Stimulated activated naive CD4-positive, alpha-beta T cell (primary cell): ENCODE data around the gene XXYLT1.

Source experiments
- DNase-seq, 6 experiments: peaks; one replicate each; lab custom pipeline; 2025; lab: John Stamatoyannopoulos, UW

Gene XXYLT1

GRCh38 chr3:195077611-195078540, 193.1 kb downstream of the XXYLT1 start:
- no peak for DNase-seq

GRCh38 chr3:195076981-195077610, 193.9 kb downstream of the XXYLT1 start:
- DNase-seq: no peak

- no peak for DNase-seq
Measured at GRCh38 chr3:195075941-195076875, 194.8 kb downstream of the XXYLT1 start.

- no peak for DNase-seq
Measured at GRCh38 chr3:195075199-195075940, 195.6 kb downstream of the XXYLT1 start.

DNA sequence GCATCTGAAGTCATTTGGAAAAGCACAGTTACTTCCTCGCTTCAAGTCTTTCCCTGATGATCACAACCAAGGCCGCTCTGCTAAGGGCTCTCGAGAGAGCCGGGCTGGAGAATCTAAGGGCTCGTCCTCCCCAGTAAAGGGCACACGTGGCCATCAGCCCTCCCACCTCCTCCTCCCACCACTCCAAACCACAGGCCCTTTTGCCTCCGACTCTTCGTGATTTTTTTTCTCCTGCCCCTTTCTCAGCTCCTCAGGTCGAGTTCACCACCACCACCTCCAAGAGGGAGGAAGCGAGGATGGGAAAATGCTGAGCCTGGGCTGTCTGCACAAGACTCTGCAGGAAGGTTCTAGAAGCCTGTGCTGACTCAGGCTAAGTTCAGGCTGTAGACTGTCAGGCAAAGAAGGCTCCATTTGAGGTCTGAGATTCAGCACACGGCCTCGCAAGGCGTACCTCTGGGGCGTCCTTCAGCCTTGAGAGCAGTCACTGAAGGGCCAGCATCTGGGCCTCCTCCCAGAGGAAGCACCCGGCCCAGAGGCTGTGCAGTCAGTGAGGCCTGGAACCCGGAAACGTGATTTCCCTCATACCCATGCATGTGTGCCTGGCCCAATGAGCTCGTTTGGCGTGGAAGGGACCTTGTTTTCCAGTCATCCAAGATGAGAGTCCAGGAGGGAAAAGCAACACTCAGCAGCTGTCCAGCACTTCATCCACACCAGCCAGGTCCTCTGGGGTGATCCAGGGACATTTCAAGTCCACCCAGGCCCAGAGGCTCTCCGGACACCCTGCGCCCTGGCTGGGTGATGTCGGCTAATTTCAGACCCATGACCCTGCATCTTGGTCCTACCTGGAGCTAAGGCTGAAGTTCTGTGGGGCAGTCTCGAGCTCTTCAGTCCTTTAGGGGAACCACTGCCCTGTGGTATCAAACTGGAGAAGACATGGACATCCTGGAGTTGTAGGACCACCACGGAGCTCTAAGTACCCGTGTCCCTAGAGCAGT, 196.8 kb downstream of the XXYLT1 start:
- DNase-seq: no peak

GRCh38 chr3:195072916-195073564, 197.9 kb downstream of the XXYLT1 start:
- DNase-seq: no peak

DNA sequence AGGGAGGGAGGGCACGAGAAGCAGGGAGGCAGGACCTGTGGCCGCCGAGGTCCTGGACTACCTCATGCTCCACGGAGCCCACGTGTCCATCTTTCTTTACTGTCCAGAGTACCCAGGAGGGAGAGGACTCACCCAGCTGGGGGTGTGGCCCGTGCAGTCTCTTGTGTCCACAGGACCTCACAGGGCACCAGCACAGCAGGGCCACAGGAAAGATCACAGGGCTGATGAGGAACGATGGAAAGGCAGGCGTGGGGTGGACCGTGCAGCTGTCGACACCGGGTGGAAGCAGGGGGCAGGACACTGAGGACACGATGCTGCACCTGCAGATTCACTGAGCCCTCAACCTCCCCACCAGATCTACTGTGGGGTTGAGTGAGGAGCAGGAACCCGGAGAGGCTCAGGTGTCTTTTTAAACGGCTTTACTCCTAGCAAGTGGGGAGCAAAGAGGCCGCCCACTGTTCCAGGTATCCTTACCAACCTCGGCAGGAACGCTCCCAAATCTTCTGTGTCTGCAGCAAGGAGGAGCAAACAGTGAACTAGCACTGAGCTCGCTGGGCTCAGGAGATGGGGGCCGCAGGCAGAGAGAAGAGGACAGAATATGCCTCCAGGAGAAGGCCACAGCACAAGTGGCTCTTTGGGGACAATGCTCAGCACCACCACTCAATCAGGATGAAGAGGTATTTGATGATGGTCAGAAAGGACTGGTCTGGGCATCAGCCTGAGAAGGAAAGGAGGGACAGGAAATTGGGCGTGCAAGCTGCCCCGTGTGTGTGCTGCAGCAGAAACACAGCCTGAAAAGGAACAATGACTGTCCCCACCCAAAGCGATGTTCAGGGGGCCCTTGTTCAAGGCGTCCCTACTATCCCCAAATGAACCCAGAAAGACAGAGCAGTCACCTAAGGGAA, 198.8 kb downstream of the XXYLT1 start:
- no peak for DNase-seq

DNA sequence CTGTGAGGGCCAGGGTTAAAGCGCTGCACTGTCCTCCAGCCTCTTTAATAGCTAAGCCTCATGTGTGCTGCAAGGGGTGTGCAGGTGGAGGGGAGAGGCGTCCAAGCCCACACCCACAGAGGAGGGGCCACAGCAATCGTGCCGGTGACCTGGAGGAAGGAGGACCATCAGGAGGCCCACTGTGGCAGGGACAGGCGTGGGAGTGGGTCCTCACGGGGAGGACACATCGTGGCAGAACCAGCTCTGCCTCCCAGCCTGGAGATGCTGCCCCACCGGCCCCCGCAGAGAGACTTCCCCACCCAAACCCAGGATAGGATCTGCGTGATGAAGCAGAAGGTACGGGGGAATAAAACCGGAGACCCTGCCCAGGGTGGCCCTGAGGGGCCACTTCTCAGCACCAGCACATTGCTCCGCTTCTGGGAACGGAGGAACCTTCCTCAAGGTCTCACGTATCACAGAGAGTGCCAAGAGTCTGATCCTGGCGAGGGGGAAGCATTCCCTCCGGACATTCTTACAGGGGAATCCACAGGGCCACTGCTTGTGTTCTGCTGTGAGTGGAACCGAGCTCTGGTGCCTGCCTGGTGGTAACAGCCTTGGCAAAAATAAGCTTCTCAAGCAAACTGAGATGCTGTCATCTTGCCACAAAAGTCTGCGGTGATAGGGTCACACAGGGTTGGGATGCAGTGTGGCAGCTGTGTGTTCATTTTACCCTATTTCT, 199.8 kb downstream of the XXYLT1 start:
- DNase-seq: no peak

- no peak for DNase-seq
Measured at GRCh38 chr3:195070336-195070735, 200.6 kb downstream of the XXYLT1 start.

DNA sequence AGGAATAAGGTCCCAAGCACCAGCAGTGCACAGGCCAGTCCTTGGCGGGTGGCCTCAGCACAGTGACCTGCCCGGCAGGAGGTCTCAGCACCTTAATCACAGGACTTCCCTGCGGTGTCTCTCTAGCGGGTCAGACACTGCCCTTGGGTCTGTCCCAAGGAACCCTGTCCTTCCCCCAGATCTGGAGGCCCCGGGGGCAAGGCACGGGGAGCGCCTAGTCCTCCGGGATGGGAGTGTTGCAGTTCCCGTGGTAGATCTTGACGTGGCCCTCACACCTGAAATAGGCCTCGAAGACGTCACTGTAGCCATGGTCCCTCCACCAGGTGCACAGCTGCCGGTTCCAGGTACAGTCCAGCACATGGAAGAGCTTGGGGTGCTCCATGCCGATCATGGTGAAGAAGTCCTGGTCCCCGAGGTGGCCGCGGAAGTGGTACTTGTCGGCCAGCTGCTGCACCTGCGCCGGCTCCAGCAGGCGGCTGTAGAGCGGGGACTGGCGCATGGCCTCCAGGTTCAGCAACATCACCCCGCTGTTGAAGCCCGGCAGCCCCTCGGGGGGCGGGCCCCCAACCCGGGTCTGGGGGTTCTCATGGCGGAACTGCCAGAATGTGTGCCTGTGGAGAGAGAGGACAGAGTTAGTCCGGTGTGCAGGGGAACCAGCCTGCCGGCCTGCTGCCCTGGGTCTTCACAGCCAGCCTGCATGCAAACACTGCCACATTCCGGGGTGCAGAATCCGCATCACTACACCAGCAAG, 201.3 kb downstream of the XXYLT1 start:
- no peak for DNase-seq

GRCh38 chr3:195068084-195069080, 202.6 kb downstream of the XXYLT1 start:
- no peak for DNase-seq

DNA sequence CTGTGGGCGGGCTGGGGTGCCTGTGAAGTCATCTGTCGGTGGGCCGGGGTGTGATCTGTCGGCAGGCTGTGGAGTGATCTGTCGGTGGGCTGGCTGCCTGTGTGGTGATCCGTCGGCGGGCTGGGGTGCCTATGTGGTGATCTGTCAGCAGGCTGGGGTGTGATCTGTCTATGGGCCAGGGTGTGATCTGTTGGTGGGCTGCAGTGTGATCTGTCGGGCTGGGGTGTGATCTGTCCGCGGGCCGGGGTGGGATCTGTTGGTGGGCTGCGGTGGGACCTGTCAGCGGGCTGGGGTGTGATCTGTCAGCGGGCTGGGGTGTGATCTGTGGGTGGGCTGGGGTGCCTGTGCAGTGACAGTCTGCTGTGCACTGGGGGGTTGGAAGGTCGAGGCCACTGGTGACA, 204.5 kb downstream of the XXYLT1 start:
- DNase-seq: no peak

GRCh38 chr3:195065864-195066185, 205.1 kb downstream of the XXYLT1 start:
- no peak for DNase-seq

- DNase-seq: no peak
Measured at GRCh38 chr3:195065142-195065863, 205.7 kb downstream of the XXYLT1 start.

DNA sequence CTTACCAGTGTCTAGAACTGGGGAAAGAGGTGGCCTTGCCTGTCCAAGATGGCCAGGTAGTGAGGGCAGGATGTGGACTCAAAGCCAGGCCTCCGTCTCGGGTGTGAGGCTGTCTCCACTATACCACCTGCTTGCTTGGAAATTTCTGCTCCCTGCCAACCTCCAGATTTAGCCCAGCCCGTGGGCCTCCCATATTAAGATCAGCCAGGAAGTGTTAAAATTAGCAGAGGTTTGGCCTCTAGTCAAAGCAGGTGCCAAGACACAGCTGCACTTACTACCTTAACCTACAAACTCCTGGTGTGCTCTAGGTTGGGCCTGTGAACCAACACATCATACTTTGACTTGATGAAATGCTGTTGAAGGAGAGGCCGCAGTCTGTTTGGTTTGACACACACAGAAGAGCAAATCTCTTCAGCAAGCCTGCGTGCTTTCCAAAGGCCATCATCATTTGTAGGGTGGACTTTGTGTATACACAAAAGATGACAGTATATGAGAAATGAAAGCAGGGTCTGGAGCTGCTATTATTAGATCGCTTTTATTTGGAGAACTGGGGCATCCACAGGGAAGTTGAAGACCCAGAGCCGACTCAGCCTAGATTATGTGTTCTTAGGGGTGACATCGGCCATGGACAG, 206.5 kb downstream of the XXYLT1 start:
- no peak for DNase-seq
